OCI-LY7 (cell line): ENCODE measurements around the gene FAM118B.

ENCODE experiments used
- EZH2phosphoT487 ChIP-seq: fragments of 200-600 bp; sonication (generic); IDR thresholded peaks from 2 replicates; pipeline ENCODE4 v1.6.1; 2018; ENCODE audit warnings: low read depth, borderline replicate concordance, mild to moderate bottlenecking, mixed run types, antibody characterized with exemption, low read length, moderate library complexity, mixed read lengths
- TF ChIP-seq, protein P1 (sequence below): fragments of 200-600 bp; sonication (generic); conservative IDR thresholded peaks from 2 replicates; pipeline ENCODE4 v1.5.1; 2014; ENCODE audit warnings: mild to moderate bottlenecking, antibody characterized with exemption, low read length, moderate library complexity, mixed read lengths

DNA sequence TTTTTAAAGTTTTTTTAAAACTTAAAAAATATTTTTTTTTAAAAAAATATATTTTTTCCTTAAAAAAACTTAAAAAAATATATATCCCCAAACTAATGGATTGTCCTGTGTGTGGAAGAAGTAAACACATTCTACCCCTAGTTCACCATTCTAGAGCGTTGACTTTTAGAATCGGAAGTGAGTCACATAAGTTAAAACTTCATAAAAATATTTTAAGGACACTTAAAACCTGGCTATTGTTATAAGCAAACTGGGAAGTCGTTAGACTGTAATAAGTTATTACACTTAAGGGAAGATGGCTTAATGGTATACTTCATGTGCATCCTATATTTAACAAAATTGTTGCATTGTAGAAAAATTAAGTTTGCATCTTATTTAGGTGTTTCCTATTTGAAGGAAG lies 21.1 kb downstream of the FAM118B start:
- TF ChIP-seq, protein P1, sequence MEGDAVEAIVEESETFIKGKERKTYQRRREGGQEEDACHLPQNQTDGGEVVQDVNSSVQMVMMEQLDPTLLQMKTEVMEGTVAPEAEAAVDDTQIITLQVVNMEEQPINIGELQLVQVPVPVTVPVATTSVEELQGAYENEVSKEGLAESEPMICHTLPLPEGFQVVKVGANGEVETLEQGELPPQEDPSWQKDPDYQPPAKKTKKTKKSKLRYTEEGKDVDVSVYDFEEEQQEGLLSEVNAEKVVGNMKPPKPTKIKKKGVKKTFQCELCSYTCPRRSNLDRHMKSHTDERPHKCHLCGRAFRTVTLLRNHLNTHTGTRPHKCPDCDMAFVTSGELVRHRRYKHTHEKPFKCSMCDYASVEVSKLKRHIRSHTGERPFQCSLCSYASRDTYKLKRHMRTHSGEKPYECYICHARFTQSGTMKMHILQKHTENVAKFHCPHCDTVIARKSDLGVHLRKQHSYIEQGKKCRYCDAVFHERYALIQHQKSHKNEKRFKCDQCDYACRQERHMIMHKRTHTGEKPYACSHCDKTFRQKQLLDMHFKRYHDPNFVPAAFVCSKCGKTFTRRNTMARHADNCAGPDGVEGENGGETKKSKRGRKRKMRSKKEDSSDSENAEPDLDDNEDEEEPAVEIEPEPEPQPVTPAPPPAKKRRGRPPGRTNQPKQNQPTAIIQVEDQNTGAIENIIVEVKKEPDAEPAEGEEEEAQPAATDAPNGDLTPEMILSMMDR: no peak
- TF ChIP-seq EZH2phosphoT487: no peak
